Measurements from ENCODE around the gene DEDD2. TPM values are rescaled to one million over a fixed set of nuclear protein-coding genes. Genes with fewer than 3 reads are reported as not detected.
A peak's percentile ranks its signal among the peaks of the same experiment; 100 is the strongest.

DEDD2 gene
- polyA plus RNA-seq, 1 donor from 2014 or later: 69.9 TPM

DNA sequence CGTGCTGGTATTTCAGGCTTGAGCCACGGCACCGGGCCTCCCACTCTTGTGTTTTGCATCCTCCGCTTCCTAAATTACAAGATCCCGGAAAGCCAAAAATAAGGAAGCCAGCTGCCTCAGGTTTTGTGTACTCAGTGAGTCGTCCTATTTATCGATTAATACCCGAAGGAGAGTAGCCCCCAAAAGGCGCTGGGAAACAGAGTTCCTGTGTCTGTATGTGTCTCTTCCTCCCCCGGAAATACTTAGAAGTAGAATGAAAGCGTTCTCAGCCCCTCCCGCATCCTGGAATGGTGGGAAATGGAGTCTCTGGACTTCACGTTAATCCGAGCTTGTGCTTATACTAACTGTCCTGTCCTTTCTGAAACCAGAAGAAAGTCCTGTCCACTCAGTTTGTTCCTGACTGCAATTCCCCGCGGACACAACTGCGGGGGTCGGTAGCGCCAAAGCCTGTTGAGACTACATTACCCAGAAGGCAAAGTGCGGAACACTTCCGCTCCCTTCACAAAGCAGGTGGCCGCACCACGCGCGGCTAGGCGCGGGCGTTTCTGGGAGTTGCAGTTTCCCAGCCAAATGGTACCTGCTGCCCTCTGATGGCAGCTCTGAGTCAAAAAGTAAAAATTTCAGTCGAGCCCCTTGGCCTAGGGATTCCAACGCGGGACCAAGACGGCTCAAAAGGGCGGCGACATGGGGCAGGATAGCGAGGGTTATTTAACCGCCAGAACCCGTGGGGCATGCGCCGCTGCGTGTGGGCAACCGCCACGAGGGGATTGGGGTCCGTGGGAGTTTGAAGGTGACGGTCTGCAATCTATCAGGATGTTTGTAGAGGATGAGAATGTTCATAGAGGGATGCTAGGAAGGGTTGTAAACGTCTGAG lies 27.1 kb upstream of the DEDD2 start:
- H3F3A ChIP-seq (ENCODE audit: insufficient read depth, low read length, poor library complexity, severe bottlenecking): no peaks in the 10 kb centered on the region
- H3K27ac ChIP-seq (ENCODE audit: low read length): peak overlapping the region; percentile 47
- H3K9me3 ChIP-seq (ENCODE audit: low read length): no peaks in the 10 kb centered on the region
- H3K9ac ChIP-seq (ENCODE audit: low read length): peak overlapping the region; percentile 40
- H2AFZ ChIP-seq (ENCODE audit: low read depth, low read length): peak overlapping the region; percentile 72
- peak overlapping the region; percentile 61 for H3K4me3 ChIP-seq (ENCODE audit: low read length)
- no peaks in the 10 kb centered on the region for H4K20me1 ChIP-seq (ENCODE audit: insufficient read depth)
- H3K36me3 ChIP-seq (ENCODE audit: insufficient read depth, low read length): no peaks in the 10 kb centered on the region
- H3K27me3 ChIP-seq (ENCODE audit: insufficient read depth, low read depth, low read length): no peaks in the 10 kb centered on the region
- H3K9me2 ChIP-seq (ENCODE audit: insufficient read depth, low read length): no peaks in the 10 kb centered on the region
- TF ChIP-seq, protein P1, sequence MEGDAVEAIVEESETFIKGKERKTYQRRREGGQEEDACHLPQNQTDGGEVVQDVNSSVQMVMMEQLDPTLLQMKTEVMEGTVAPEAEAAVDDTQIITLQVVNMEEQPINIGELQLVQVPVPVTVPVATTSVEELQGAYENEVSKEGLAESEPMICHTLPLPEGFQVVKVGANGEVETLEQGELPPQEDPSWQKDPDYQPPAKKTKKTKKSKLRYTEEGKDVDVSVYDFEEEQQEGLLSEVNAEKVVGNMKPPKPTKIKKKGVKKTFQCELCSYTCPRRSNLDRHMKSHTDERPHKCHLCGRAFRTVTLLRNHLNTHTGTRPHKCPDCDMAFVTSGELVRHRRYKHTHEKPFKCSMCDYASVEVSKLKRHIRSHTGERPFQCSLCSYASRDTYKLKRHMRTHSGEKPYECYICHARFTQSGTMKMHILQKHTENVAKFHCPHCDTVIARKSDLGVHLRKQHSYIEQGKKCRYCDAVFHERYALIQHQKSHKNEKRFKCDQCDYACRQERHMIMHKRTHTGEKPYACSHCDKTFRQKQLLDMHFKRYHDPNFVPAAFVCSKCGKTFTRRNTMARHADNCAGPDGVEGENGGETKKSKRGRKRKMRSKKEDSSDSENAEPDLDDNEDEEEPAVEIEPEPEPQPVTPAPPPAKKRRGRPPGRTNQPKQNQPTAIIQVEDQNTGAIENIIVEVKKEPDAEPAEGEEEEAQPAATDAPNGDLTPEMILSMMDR (IDR thresholded peaks at IDR 0.05; ENCODE audit: poor library complexity, severe bottlenecking): peak; percentile 94
- TF ChIP-seq MXI1 (conservative IDR thresholded peaks at IDR 0.05; ENCODE audit: poor library complexity, severe bottlenecking) (peak; percentile 48), POLR2AphosphoS5 (IDR thresholded peaks at IDR 0.05) (no peak), RAD21 (conservative IDR thresholded peaks at IDR 0.05) (peak; percentile 58), SMC3 (conservative IDR thresholded peaks at IDR 0.05; ENCODE audit: poor library complexity) (peak; percentile 77), EZH2 (IDR thresholded peaks at IDR 0.05; ENCODE audit: borderline replicate concordance, insufficient read depth, low read length, poor library complexity, severe bottlenecking) (no peak)
- H3K79me2 ChIP-seq (replicated peaks; ENCODE audit: insufficient read depth, low read length): peaks cover 22% of the 10 kb centered on the region
- peak overlapping the region; percentile 40 for H3K4me2 ChIP-seq (ENCODE audit: low read length)

DNA sequence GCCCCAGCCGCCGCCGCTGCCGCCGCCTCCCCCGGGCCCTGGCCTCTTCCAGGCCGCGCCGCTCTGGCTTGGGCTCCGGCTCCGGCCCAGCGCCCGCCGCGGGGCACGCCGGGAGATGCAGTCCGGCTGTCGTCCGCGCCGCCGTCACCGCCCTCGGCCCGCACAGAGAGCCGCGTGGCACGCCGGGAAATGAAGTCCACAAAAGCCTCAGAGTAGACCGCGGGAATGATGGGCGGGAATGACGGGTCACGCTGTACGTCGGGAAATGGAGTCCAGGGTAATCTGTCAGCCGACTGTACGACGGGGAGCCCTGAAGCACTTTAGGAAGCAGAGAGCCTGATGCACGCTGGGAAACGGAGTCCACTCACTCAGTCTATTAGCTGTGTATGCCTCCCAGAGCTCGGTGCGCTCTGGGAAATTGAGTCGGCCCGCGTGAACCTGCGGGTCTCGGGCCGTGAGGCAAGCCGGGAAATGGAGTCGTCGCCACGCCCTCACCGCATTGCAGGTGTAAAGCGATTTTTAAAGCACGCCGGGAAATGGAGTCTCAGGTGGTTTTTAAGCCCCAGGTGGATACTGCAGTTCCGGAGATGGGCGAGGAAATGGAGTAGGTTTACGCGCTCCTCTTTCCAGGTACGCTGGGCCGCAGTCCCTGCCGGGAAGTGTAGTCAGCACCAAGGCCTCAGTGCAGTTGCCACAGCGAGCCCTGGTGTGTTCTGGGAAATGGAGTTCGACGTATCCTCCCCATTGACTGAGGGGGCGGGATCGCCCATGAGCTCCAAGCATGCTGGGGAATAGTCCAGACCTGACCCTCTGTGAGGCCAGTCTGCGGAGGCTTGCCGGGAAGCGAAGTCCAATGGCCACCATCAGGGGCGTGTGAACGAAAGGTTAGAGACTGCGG lies 25.3 kb upstream of the DEDD2 start, which contains the start of gene GSK3A:
Gene GSK3A, minus strand, starts transcription at position 91 of the 898 bp plus-strand sequence. CDS start 137 bp downstream, outside the sequence.
- Histone ChIP-seq H3K27ac (ENCODE audit: low read length) (peak within 1 kb of the TSS; percentile 74), H3K9me2 (ENCODE audit: insufficient read depth, low read length) (no peaks in the 10 kb centered on the region), H4K20me1 (ENCODE audit: insufficient read depth) (no peaks in the 10 kb centered on the region), H3K27me3 (ENCODE audit: insufficient read depth, low read depth, low read length) (no peaks in the 10 kb centered on the region), H3F3A (ENCODE audit: insufficient read depth, low read length, poor library complexity, severe bottlenecking) (no peaks in the 10 kb centered on the region), H2AFZ (ENCODE audit: low read depth, low read length) (no peak within 1 kb of the TSS), H3K79me2 (replicated peaks; ENCODE audit: insufficient read depth, low read length) (peaks cover 22% of the 10 kb centered on the region), H3K36me3 (ENCODE audit: insufficient read depth, low read length) (no peaks in the 10 kb centered on the region), H3K9me3 (ENCODE audit: low read length) (no peaks in the 10 kb centered on the region), H3K4me3 (ENCODE audit: low read length) (peak within 1 kb of the TSS; percentile 93), H3K9ac (ENCODE audit: low read length) (peak within 1 kb of the TSS; percentile 88), H3K4me2 (ENCODE audit: low read length) (peak within 1 kb of the TSS; percentile 56)
- TF ChIP-seq SMC3 (conservative IDR thresholded peaks at IDR 0.05; ENCODE audit: poor library complexity): peak; percentile 34
- TF ChIP-seq TAF1 (IDR thresholded peaks at IDR 0.05; ENCODE audit: low read depth): peak; percentile 72
- TF ChIP-seq, protein P2, sequence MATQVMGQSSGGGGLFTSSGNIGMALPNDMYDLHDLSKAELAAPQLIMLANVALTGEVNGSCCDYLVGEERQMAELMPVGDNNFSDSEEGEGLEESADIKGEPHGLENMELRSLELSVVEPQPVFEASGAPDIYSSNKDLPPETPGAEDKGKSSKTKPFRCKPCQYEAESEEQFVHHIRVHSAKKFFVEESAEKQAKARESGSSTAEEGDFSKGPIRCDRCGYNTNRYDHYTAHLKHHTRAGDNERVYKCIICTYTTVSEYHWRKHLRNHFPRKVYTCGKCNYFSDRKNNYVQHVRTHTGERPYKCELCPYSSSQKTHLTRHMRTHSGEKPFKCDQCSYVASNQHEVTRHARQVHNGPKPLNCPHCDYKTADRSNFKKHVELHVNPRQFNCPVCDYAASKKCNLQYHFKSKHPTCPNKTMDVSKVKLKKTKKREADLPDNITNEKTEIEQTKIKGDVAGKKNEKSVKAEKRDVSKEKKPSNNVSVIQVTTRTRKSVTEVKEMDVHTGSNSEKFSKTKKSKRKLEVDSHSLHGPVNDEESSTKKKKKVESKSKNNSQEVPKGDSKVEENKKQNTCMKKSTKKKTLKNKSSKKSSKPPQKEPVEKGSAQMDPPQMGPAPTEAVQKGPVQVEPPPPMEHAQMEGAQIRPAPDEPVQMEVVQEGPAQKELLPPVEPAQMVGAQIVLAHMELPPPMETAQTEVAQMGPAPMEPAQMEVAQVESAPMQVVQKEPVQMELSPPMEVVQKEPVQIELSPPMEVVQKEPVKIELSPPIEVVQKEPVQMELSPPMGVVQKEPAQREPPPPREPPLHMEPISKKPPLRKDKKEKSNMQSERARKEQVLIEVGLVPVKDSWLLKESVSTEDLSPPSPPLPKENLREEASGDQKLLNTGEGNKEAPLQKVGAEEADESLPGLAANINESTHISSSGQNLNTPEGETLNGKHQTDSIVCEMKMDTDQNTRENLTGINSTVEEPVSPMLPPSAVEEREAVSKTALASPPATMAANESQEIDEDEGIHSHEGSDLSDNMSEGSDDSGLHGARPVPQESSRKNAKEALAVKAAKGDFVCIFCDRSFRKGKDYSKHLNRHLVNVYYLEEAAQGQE (IDR thresholded peaks at IDR 0.05; ENCODE audit: borderline replicate concordance): peak; percentile 44
- peak; percentile 82 for TF ChIP-seq MXI1 (conservative IDR thresholded peaks at IDR 0.05; ENCODE audit: poor library complexity, severe bottlenecking)
- peak; percentile 78 for TF ChIP-seq EP300 (conservative IDR thresholded peaks at IDR 0.05; ENCODE audit: poor library complexity, severe bottlenecking)
- no peak for TF ChIP-seq EZH2 (IDR thresholded peaks at IDR 0.05; ENCODE audit: borderline replicate concordance, insufficient read depth, low read length, poor library complexity, severe bottlenecking)
- TF ChIP-seq, protein P1 (IDR thresholded peaks at IDR 0.05; ENCODE audit: poor library complexity, severe bottlenecking): no peak
- TF ChIP-seq POLR2AphosphoS5 (IDR thresholded peaks at IDR 0.05): peak; percentile 72
